Activated T-cell treated with anti-CD3 and anti-CD28 coated beads, Interleukin-2, amount 50 U/mL, for 24 hours (primary cell): ENCODE results near the gene ACSBG1.

ENCODE experiments used
- DNase-seq: peaks from one replicate; pipeline ENCODE4 v3.0.0-alpha.2; 2020
- H3K27ac Mint-ChIP-seq: 2 replicates; pipeline ENCODE4 v1.8.0; 2020; ENCODE audit warnings: mild to moderate bottlenecking, mixed read lengths
- H3K27me3 Mint-ChIP-seq: 2 replicates; pipeline ENCODE4 v1.8.0; 2020; ENCODE audit warnings: mixed read lengths
- H3K36me3 Mint-ChIP-seq: 2 replicates; pipeline ENCODE4 v1.8.0; 2020; ENCODE audit warnings: low read depth, mixed read lengths
- H3K4me1 Mint-ChIP-seq: 2 replicates; pipeline ENCODE4 v1.8.0; 2020; ENCODE audit warnings: low read depth, mixed read lengths
- H3K4me3 Mint-ChIP-seq: 2 replicates; pipeline ENCODE4 v1.8.0; 2020; ENCODE audit warnings: mild to moderate bottlenecking, moderate library complexity, mixed read lengths
- H3K9me3 Mint-ChIP-seq: 2 replicates; pipeline ENCODE4 v1.8.0; 2020; ENCODE audit warnings: mixed read lengths

ACSBG1 gene

DNA sequence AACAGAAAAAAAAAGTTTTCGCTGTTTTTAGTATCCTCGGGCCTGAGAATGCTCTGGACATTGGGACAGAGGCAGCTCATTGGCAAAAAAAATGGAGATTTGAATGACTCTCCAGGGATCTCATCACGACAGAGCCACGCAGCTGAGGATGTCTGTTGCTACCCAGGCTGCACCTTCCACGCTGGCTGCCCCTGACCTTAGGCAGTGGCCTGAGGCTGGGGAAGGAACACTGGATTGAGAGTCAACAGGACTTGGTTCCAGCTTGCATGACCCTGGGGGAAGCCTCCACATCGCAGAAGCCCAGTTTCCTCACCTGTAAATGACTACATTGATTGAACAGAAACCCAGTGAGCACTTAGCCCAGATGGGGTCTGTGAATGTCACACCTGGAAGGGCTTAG is 8.7 kb upstream of the ACSBG1 start:
- H3K27ac Mint-ChIP-seq = no peak overlapping the region
- H3K27me3 Mint-ChIP-seq = no peaks in the 10 kb centered on the region
- H3K36me3 Mint-ChIP-seq = no peaks in the 10 kb centered on the region
- no peak overlapping the region for H3K4me3 Mint-ChIP-seq
- H3K4me1 Mint-ChIP-seq = peaks cover 3% of the 10 kb centered on the region
- no peaks in the 10 kb centered on the region for H3K9me3 Mint-ChIP-seq
- no peak for DNase-seq

DNA sequence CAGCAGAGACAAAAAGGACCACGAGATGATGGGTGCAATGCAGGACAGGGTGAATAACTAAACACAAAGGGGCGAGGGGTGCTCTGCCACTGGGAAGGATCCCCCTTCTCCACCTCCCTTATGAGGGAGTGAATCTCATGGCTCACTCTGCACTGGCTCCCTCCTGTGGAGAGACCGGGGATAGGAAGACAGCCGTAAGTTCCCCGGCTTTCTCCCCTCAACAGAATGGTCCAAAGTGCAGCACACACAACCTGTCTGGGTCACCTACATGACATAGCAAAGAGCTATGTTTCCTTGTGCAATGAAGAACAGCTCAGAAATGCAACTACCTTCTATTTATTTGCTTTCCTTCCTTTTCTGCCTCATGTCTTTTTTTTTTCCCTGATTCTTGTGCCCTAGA is 7.8 kb upstream of the ACSBG1 start:
- Mint-ChIP-seq H3K36me3 (no peaks in the 10 kb centered on the region), H3K9me3 (no peaks in the 10 kb centered on the region), H3K27ac (no peak overlapping the region), H3K4me3 (no peak overlapping the region), H3K4me1 (peaks cover 3% of the 10 kb centered on the region), H3K27me3 (no peaks in the 10 kb centered on the region)
- no peak for DNase-seq

DNA sequence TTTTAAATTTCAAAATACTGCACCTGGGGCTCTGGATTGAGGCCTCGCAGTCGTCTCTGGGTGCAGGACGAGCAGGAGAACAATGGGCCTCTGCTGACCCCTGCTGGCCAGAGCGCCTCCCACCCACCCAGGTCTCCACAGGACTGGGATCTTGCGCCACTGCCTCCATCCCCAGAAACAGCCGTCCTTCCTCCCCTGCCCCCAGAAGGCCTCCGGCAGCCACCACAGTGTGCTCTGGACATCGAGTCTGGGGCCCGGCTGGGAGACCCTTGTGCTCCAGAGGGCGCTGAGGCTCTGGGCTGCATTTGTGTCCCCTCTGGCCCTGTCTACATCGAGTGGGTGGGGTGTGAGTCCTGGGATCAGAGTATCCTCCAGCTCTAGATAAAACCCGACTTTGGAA is 6.7 kb upstream of the ACSBG1 start:
- no peak overlapping the region for H3K27ac Mint-ChIP-seq
- H3K9me3 Mint-ChIP-seq = no peaks in the 10 kb centered on the region
- H3K27me3 Mint-ChIP-seq = no peaks in the 10 kb centered on the region
- DNase-seq = peak; percentile 89
- H3K4me3 Mint-ChIP-seq = no peak overlapping the region
- peaks cover 3% of the 10 kb centered on the region for H3K4me1 Mint-ChIP-seq
- H3K36me3 Mint-ChIP-seq = no peaks in the 10 kb centered on the region

DNA sequence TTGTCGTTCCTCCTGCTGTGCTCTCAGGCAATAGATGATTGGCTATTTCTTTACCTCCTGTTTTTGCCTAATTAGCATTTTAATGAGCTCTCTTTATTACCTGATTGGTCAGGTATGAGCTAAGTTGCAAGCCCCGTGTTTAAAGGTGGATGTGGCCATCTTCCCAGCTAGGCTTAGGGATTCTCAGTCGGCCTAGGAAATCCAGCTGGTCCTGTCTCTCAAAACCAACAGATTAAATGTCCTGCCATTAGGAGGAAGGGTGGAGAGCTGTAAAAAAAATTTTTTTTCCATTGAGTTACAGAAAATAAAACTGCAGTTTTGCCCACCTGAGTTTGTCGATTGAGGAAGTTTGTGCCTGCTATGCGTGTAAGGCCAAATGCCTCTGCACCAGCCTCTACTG is 5.4 kb upstream of the ACSBG1 start:
- no peak overlapping the region for H3K4me3 Mint-ChIP-seq
- H3K27ac Mint-ChIP-seq = no peak overlapping the region
- peaks cover 3% of the 10 kb centered on the region for H3K4me1 Mint-ChIP-seq
- H3K9me3 Mint-ChIP-seq = no peaks in the 10 kb centered on the region
- H3K27me3 Mint-ChIP-seq = peaks cover under 1% of the 10 kb centered on the region
- no peaks in the 10 kb centered on the region for H3K36me3 Mint-ChIP-seq
- no peak for DNase-seq

DNA sequence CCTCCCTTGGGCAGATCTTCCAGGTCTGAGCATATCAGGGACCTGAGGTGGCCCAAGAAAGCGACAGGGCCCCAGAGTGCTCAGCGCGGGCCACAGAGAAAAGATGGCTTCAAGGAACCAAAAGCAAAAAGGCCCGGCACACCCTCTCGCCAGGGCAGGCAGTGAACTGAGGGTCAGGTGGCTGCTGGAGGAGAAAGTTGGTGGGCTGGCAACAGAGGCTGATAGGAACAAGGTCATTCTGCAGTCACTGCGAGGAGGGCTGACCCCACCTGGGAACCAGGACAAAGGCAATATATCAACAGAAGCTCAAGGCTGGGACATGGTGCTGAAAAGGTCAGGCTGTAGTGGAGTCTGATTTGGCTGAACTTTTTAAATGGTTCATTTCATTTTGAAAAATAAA is 2.8 kb upstream of the ACSBG1 start:
- Mint-ChIP-seq H3K4me1 (peaks cover 5% of the 10 kb centered on the region), H3K36me3 (no peaks in the 10 kb centered on the region), H3K4me3 (no peak overlapping the region), H3K27me3 (peaks cover 4% of the 10 kb centered on the region), H3K27ac (no peak overlapping the region), H3K9me3 (no peaks in the 10 kb centered on the region)
- DNase-seq = no peak

DNA sequence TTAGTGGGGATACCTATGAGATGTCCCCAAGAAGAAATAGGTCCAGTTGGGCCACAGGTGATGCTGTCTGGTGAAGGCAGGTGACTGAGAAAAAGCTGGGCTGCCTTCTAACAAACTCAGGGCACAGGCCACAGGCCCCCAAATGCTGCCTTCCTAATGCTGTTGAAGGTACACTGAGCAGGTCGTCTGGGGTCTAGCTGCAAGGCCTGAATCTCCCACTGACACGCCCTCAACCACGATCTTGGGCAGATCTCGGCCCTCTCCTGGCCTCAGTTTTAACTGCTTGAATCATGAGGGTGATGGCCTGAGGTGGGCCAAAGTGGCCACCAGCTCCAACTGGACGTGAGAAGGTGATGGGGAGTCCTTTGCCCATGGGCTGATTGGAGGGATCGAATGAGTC is 2.1 kb upstream of the ACSBG1 start:
- Mint-ChIP-seq H3K27ac (no peak overlapping the region), H3K4me1 (peaks cover 5% of the 10 kb centered on the region), H3K4me3 (no peak overlapping the region), H3K27me3 (peaks cover 4% of the 10 kb centered on the region), H3K36me3 (no peaks in the 10 kb centered on the region), H3K9me3 (no peaks in the 10 kb centered on the region)
- no peak for DNase-seq

DNA sequence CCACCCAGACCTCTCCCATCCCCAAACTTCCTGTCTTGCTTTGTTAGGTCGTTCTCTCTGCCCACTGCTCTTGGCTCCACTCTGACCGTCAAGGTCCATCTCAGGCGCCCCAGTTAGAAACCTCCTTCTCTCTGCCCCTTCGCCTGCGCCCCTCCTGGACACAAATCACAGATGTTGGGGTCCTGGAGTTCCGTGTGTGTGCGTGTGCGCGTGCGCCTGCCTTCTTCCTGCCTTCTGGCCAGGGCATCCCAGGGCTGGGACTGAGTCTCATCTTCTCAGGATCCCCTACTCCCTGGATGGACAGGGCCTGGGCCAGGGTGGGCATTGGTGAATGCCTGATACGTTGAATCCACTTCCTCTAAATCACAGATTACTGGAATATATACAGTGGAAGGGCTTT is 869 bp downstream of the ACSBG1 start:
- H3K36me3 Mint-ChIP-seq = no peaks in the 10 kb centered on the region
- H3K4me1 Mint-ChIP-seq = peaks cover 2% of the 10 kb centered on the region
- H3K4me3 Mint-ChIP-seq = no peak overlapping the region
- no peak for DNase-seq
- H3K27me3 Mint-ChIP-seq = peaks cover 4% of the 10 kb centered on the region
- no peak overlapping the region for H3K27ac Mint-ChIP-seq
- H3K9me3 Mint-ChIP-seq = no peaks in the 10 kb centered on the region

DNA sequence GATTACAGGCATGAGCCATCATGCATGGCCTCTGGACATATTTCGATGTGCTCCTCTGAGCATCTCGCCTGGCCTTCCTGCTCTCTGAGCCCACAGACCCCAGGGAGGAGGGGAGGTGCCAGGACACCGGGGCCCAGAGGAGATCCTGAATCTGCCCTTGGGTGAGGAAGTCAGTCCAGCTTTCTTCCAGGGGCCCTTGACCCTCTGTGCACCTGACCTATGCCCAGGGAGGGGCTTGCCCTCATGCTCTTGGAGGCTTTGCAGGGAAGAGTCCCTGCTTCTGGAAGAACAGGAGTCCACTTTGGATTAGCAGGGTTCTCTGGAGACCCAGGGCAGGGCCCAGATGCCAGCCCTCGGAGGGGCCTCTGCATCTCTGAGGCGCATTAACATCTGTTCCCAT is 1.4 kb downstream of the ACSBG1 start:
- H3K27ac Mint-ChIP-seq = no peak overlapping the region
- H3K36me3 Mint-ChIP-seq = no peaks in the 10 kb centered on the region

DNA sequence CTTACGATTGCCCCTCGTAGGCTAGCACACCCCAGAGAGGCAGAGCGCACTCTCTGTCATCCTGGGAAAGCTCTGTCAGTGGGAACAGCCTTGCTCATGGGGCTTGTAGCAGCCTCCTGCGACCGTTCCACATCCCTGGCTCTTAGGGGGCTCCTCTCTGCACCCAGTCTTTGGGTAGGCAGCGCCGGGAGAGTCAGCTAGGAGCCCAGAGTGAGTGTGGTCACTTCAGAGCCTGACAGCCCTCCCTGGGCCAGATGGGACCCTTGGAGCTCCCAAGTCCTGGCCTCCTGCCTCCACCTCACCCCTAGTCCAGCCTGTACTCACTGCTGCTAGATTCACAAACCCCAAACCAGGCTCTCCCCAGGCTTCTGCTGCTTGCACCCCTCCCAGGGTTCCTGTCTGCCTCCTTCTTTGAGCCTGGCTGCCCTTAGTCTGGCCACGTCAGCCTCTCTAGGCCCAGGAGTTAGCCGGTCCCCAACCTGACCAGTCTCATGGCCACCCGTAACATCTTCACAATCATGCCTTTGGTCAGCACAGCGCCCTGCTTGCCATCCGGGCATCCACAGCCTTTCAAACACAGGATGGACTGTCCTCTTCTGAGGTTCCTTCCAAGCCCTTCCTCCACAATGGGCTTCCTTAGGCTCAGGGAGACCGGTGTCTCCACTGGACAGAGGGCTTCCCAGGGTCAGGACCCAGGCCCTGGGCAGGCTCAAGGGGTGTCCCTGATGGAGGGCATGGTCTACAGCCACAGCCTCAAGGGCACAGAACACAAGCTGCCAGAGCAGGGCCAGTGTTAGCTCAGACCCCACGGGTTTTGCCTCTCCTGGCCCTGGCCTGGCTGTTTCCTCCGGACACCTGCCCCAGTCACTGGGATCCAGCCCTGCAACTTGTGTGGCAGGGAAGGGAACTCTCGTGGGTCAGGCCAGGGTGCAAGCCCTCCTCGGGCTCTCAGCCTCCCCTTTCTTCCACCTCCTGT is 4.6 kb downstream of the ACSBG1 start:
- no peaks in the 10 kb centered on the region for H3K9me3 Mint-ChIP-seq
- H3K4me3 Mint-ChIP-seq = no peak overlapping the region
- peaks cover 2% of the 10 kb centered on the region for H3K27me3 Mint-ChIP-seq
- H3K4me1 Mint-ChIP-seq = peaks cover 10% of the 10 kb centered on the region
- H3K27ac Mint-ChIP-seq = no peak overlapping the region
- H3K36me3 Mint-ChIP-seq = no peaks in the 10 kb centered on the region
- no peak for DNase-seq

More for the DNA sequence above, 1.4 kb downstream of the ACSBG1 start:
- Mint-ChIP-seq H3K9me3 (no peaks in the 10 kb centered on the region), H3K27me3 (peaks cover 4% of the 10 kb centered on the region), H3K4me3 (no peak overlapping the region), H3K4me1 (peaks cover 2% of the 10 kb centered on the region)
- DNase-seq = no peak

DNA sequence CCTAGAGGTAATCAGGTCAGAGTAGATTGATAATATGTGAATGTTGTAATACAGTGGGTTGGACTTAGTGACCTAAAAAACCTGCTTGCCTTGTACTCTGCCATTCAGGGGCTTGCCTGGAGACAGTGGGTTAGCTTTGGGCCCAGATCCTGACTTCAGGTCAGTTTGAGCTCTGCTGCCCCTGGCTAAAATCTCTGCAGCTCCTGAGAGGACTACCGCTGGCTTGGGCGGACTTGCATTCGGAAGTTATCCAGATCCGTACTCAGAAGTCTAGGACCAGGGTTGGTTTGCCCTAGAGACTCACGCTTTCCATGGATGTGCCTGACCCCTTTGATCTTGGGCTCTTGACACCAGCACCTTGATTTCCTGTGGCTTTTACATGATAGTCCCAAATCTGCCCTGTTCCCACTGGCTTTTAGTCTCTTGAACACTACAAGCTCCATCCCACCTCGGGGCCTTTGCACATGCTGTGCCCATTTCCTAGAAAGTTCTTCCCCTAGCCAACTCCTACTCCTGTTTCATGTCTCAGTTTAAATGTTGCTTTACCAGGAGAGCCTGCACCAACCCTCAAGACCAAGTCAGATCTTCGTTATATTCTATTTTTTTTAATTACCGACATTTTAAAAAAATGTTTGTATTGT is 5.9 kb downstream of the ACSBG1 start:
- no peak for DNase-seq
- no peak overlapping the region for H3K4me3 Mint-ChIP-seq
- no peaks in the 10 kb centered on the region for H3K9me3 Mint-ChIP-seq
- H3K27me3 Mint-ChIP-seq = no peaks in the 10 kb centered on the region
- no peaks in the 10 kb centered on the region for H3K36me3 Mint-ChIP-seq
- no peak overlapping the region for H3K27ac Mint-ChIP-seq
- peaks cover 16% of the 10 kb centered on the region for H3K4me1 Mint-ChIP-seq

DNA sequence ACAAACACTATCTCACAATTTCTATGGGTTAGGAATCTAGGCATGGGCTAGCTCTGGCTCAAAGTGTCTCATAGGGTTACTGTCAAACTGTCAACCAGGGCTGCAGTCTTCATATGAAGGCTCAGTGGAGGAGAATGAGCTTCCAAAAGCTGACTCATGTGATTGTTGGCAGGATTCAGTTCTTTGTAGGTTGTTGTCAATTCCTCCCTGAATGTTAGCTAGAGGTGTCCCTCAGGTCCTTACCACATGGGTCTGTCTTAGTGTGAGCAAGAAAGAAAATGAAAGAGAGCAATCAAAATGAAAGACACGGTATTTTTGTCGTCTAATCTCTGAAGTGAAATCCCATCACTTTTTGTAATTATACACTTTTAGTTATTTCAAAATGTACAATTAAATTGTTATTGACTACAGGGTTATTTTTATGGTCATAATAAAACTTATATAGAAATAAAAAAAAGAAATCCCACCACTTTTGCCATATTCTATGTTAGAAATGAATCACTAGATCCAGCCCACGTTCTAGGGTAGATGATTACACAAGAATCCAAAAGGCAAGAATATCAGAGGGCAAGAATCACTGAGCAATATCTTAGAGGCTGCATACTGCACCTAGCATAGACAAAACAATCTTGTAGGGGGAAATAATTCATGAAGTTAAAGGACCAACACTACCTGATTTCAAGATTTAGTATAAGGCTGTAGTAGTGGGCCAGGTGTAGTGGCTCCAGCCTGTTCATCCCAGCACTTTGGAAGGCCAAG is 8.4 kb downstream of the ACSBG1 start:
- no peaks in the 10 kb centered on the region for H3K9me3 Mint-ChIP-seq
- peak overlapping the region; percentile 13 for H3K27ac Mint-ChIP-seq
- no peaks in the 10 kb centered on the region for H3K36me3 Mint-ChIP-seq
- H3K4me3 Mint-ChIP-seq = no peak overlapping the region
- H3K4me1 Mint-ChIP-seq = peaks cover 18% of the 10 kb centered on the region
- H3K27me3 Mint-ChIP-seq = no peaks in the 10 kb centered on the region
- no peak for DNase-seq

DNA sequence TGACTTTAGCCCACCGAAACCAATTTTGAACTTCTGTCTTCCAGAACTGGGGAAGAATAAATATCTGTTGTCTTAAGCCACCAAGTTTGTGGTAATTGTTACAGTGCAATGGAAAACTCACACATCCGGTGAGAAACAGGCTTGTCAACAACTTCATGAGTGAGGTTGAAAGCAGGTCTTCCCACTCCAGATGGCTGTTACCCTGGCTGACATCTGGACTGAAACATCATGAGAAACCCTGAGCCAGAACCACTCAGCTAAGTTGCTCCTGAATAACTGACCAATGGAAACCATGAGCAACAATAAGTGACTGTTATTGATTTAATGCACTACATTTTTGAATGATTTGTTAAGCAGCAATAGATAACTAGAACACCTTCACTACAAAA is 10.3 kb downstream of the ACSBG1 start:
- Mint-ChIP-seq H3K4me1 (peaks cover 18% of the 10 kb centered on the region), H3K4me3 (no peak overlapping the region), H3K27me3 (no peaks in the 10 kb centered on the region), H3K27ac (no peak overlapping the region), H3K36me3 (no peaks in the 10 kb centered on the region), H3K9me3 (no peaks in the 10 kb centered on the region)
- DNase-seq = no peak

DNA sequence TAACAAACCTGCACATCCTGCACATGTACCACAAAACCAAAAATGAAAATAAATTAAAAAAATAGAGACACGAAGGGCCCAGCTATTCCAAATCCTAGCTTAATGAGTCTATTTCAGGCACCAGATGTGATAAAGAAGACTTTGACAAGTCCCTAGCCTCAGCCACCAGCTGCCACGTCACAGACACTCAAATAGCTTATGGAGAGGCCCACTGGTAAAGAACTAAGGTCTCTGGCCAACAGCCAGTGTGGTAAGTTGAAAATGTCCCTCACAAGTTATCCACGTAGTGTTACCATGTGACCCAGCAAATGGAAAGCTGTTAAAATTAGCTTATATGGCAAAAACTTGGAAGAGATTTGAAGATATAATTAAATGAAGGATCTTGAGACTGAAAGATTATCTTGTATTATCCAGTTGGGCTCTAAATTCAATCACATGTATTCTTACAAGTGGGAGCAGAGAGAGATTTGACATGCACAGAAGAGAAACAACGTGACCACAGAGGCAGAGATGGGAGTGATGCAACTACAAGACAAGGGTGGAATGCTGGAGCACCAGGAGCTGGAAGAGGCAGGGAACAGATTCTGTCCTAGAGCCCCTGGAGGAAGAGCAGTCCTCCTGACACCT is 10.9 kb downstream of the ACSBG1 start:
- no peak overlapping the region for H3K27ac Mint-ChIP-seq
- H3K27me3 Mint-ChIP-seq = no peaks in the 10 kb centered on the region
- H3K9me3 Mint-ChIP-seq = no peaks in the 10 kb centered on the region
- H3K36me3 Mint-ChIP-seq = no peaks in the 10 kb centered on the region
- H3K4me1 Mint-ChIP-seq = peaks cover 18% of the 10 kb centered on the region
- H3K4me3 Mint-ChIP-seq = no peak overlapping the region
- no peak for DNase-seq

DNA sequence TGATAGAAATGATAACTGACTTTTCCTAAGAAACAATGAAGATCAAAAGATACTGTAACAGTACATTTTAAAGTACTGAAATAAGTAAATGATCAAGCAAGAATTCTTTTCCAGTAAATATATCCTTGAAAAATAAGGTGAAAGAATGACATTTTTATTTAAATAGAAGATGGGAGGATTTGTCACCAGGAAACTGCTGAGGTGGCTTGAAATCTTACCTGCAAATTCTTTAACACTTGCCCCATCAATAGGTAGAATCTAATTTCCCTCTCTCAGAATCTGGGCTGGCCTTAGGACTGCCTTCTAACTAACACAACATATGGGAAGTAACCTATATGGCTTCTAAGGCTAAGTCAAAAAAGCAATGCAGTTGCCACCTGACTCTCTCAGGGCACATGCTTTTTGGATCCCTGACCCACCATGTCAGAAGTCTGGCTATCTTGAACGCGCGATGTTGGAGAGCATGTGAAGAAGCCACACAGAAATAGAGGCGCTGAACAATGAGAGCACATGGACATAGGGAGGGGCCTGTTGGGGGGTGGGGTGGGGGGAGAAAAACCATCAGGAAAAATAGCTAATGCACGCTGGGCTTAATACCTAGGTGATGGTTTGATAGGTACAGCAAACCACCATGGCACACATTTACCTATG is 11.5 kb downstream of the ACSBG1 start:
- Mint-ChIP-seq H3K27me3 (no peaks in the 10 kb centered on the region), H3K4me3 (no peak overlapping the region), H3K27ac (no peak overlapping the region), H3K4me1 (peaks cover 18% of the 10 kb centered on the region), H3K9me3 (no peaks in the 10 kb centered on the region), H3K36me3 (no peaks in the 10 kb centered on the region)
- no peak for DNase-seq
